Loucy (cell line): ENCODE data around the gene ELP6.
"Not testable (repeated sequence)": the region's sequence is repeated elsewhere in the genome, so short reads cannot be mapped to it uniquely, and the experiment has no call there.

Experiments used
- CTCF ChIP-seq: fragments of 200-600 bp; sonication (generic); conservative IDR thresholded peaks from 2 replicates; pipeline ENCODE4 v1.5.1; 2014; ENCODE audit warnings: mild to moderate bottlenecking, antibody characterized with exemption, low read length
- EZH2phosphoT487 ChIP-seq: fragments of 200-600 bp; IDR thresholded peaks from 2 replicates; pipeline ENCODE4 v1.6.1; 2018; ENCODE audit warnings: antibody characterized with exemption, mild to moderate bottlenecking, moderate library complexity, borderline replicate concordance

- TF ChIP-seq CTCF, EZH2phosphoT487: not testable (repeated sequence)
Observed at GRCh38 chr3:47459534-47460085, 53.9 kb downstream of the ELP6 start.
